Subcutaneous adipose tissue (tissue), 4 donors: Measurements from ENCODE around the gene HSD17B8. TPM values are rescaled to one million over a fixed set of nuclear protein-coding genes. Genes with fewer than 3 reads are reported as not detected.

Experiments used
- CTCF ChIP-seq: fragments of 450-650 bp; IDR thresholded peaks from one replicate; pipeline ENCODE4 v1.5.1; 2016; ENCODE audit warnings: low read depth, mild to moderate bottlenecking, control low read depth, antibody characterized with exemption, moderate library complexity
- total RNA-seq, 4 donors: library from RNA; depleted of rRNA; stranded (reverse); fragments of >200 nt; gene quantifications; one replicate each; pipeline ENCODE4 v1.1.0, GENCODE V29; 2016

The HSD17B8 gene
- total RNA-seq, 4 donors from 2014 or later, result 5.1 to 22.0 (median 16.2) TPM

- TF ChIP-seq CTCF, result no peak
These were observed 9.9 kb upstream of the HSD17B8 start for GRCh38 chr6:33194431-33194979.

GRCh38 chr6:33195304-33196165 lies 8.9 kb upstream of the HSD17B8 start:
- no peak for TF ChIP-seq CTCF

GRCh38 chr6:33197431-33198048 lies 6.9 kb upstream of the HSD17B8 start:
- no peak for TF ChIP-seq CTCF

GRCh38 chr6:33198159-33198852 lies 6.1 kb upstream of the HSD17B8 start:
- TF ChIP-seq CTCF, result no peak

- no peak for TF ChIP-seq CTCF
These were observed 5.5 kb upstream of the HSD17B8 start for GRCh38 chr6:33198853-33199436.

- no peak for TF ChIP-seq CTCF
These were observed 4.7 kb upstream of the HSD17B8 start for GRCh38 chr6:33199687-33200218.
